HG02571 (cell line): ENCODE data around the gene STUM.

Experiments
- ATAC-seq: cut with Tn5 transposase; IDR thresholded peaks from one replicate; pipeline ENCODE4 v1.9.1; 2021; ENCODE audit warnings: mild to moderate bottlenecking, moderate library complexity; ENCODE audit not compliant: unreplicated experiment

STUM gene

GRCh38 chr1:226650236-226650841 is 101.8 kb downstream of the STUM start:
- ATAC-seq, result no peak

GRCh38 chr1:226651041-226651731 is 102.6 kb downstream of the STUM start:
- no peak for ATAC-seq

GRCh38 chr1:226651732-226652105 is 103.2 kb downstream of the STUM start:
- no peak for ATAC-seq

- ATAC-seq, result no peak
Observed at GRCh38 chr1:226652613-226653012, 104.0 kb downstream of the STUM start.

GRCh38 chr1:226653311-226653921 is 104.9 kb downstream of the STUM start:
- ATAC-seq, result peak; percentile 59

- no peak for ATAC-seq
Observed at GRCh38 chr1:226654046-226654667, 105.6 kb downstream of the STUM start.

GRCh38 chr1:226654668-226655055 is 106.1 kb downstream of the STUM start:
- ATAC-seq, result no peak

- no peak for ATAC-seq
Observed at GRCh38 chr1:226655251-226656163, 106.9 kb downstream of the STUM start.

GRCh38 chr1:226656201-226656600 is 107.6 kb downstream of the STUM start:
- ATAC-seq, result no peak

GRCh38 chr1:226656601-226657277 is 108.2 kb downstream of the STUM start:
- no peak for ATAC-seq

GRCh38 chr1:226657895-226658545 is 109.5 kb downstream of the STUM start:
- no peak for ATAC-seq

- no peak for ATAC-seq
Observed at GRCh38 chr1:226658546-226659125, 110.1 kb downstream of the STUM start.
